ENCODE results near the gene MUS81.

DNA sequence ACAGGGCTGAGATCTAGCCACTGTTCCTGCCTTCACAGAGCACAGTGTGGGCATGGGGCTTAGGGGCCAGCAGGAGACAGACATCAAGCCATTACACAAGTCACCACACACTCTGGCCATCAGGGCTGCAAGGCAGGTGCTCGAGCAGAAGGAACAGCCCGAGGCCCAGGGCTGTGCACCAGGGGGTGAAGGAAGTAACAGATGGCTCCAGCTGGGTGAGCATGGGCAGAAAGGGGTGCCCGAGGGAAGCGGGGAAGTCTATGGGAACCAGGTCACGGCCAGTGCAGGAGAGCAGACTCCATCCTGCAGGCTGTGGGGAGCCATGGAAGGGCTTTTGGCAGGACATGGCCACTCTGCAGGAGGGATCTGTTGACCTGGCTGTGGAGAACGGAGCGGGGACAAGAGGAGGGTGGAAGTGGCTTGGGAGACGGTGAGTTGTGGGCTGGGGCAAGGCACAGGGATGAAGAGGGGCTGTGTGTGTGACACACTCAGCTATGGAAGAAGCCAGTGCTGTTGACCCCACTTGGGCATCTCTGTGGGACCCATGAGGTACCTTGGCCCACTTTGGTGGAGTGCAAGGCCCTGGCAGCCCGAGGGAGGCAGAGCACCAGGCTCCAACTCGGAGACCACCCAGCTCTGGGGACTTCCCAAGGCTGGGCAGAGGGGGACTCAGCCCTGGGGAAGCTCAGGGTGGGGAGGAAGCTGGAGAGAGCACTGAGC, 55.0 kb downstream of the MUS81 start:
- TF ChIP-seq, protein P1, sequence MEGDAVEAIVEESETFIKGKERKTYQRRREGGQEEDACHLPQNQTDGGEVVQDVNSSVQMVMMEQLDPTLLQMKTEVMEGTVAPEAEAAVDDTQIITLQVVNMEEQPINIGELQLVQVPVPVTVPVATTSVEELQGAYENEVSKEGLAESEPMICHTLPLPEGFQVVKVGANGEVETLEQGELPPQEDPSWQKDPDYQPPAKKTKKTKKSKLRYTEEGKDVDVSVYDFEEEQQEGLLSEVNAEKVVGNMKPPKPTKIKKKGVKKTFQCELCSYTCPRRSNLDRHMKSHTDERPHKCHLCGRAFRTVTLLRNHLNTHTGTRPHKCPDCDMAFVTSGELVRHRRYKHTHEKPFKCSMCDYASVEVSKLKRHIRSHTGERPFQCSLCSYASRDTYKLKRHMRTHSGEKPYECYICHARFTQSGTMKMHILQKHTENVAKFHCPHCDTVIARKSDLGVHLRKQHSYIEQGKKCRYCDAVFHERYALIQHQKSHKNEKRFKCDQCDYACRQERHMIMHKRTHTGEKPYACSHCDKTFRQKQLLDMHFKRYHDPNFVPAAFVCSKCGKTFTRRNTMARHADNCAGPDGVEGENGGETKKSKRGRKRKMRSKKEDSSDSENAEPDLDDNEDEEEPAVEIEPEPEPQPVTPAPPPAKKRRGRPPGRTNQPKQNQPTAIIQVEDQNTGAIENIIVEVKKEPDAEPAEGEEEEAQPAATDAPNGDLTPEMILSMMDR (IDR thresholded peaks at IDR 0.05): no peak
- no peak for TF ChIP-seq POLR2A (IDR thresholded peaks at IDR 0.05)
